Left ventricle myocardium superior (tissue), 1 donor: ENCODE data around the gene OSTC. TPM values are rescaled to one million over a fixed set of nuclear protein-coding genes. Genes with fewer than 3 reads are reported as not detected.

ENCODE experiments used
- ATAC-seq: fragments of 200-7000 bp; cut with Tn5 transposase; one replicate; pipeline ENCODE4 v1.9.1; 2020; ENCODE audit warnings: mild to moderate bottlenecking, moderate library complexity
- DNase-seq: peaks from one replicate; pipeline ENCODE4 v3.0.0-alpha.2; 2020
- intact Hi-C: fragments of 100-400 bp; cut with micrococcal nuclease; formaldehyde crosslinking; loops from one replicate; pipeline ENCODE4 v1.11.0; 2022
- total RNA-seq: library from RNA; stranded (reverse); fragmentation: NEBNext Ultra II Directional; extraction: Animal tissue kit (Norgen Biotek cat#: 25700); gene quantifications from one replicate; pipeline ENCODE4 v1.2.1, GENCODE V29; 2021
- donor health status: DM: no; HTN: yes; CAD: no; lungs with severe emphysema.

OSTC gene
- total RNA-seq, 1 donor from 2014 or later: 26.7 TPM

DNA sequence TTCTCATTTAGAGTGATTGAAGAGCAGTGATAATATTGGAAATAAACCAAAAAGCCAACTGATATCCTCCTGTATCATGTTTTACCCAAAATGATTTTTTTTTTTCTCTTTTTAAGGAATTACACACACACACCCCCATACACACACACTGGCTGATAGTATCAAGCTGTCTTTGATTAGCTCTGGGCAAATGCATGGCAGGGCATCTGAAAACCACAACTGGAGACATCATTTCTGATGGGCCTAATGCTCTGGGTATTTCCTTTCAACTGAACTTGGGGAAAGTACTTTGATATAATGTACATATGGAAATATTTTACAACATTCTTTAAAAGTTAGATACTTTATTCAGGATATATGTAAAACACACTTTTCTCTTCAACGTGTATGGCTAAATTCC, 14.2 kb upstream of the OSTC start:
- intact Hi-C loops: no loop called here
- DNase-seq (no peak), ATAC-seq (no peak)

DNA sequence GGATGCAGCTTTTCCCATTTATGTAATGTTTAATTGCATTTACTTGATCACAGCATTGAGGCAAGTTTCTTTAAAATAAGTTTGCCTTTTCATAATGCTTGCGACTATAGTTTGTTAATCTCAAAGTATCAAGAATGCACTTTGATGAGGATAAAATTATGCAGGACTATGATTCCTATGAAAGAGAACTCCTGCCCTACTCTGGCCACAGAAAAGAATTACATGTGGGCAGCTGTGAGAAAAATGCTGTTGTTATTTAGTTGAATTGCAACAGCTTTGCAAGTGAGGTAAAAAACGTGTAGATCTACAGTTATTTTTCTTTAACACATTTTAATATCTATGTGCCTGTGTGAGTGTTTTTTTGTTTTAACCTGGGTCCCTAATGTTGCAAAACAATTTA, 12.5 kb upstream of the OSTC start:
- intact Hi-C loops: no loop called here
- DNase-seq: no peak
- ATAC-seq: no peak

DNA sequence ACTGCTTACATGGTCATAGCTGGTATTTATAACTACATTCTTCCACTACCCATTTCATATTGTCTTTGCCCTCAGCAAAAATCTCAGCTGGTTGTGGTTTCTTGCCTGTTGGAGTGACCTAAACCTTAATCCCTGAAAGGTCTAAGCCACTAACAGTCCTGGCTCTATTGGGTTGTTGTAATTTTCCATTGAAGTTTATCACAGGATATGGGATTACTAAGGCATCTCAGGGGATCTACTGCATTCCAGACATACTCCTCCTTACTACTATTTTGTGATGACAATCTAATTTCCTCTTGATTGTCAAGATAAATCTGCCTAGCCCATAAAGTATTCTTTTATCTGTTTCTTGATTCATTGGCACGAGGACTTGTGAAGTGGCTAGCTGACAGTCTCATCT, 6.2 kb upstream of the OSTC start:
- intact Hi-C loops: no loop called here
- ATAC-seq: no peak

DNA sequence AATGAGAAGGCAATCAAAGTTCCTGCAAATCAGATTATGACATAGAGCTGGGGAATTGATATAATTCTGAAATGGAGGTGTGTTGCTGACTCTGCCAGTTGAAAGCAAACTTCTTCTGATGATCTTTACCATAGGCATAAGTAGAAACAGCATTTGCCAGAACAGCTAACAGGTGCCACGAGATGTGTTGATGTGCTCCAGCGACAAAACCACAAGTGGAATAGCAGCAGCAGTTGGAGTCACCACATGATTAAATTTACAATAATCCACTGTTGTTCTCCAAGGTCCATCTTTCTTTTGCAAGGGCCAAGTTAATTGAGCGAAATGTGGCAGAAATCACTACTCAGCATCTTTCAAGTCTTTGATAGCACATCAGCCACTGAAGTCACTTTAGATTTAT, 3.7 kb upstream of the OSTC start:
- no peak for DNase-seq
- ATAC-seq: no peak
- intact Hi-C loops: no loop called here

More for the DNA sequence above, 6.2 kb upstream of the OSTC start:
- DNase-seq: no peak

DNA sequence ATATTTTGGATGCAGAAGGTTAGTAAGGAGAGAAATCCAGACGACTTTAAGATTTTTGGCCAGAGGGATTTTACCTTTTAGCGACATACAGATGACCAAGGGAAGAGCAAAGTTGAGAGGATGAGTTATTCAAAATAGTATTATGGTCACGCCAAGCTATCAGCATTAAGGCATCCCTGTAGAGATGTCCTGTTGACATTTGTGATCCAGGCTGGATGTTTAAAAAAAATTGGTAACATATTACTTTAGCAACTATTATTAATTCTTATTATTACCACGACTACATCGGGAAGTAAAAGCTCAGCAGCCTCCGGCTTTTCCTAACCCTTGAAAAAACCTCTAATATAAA, 562 bp upstream of the OSTC start:
- DNase-seq: no peak
- intact Hi-C loops: no loop called here
- no peak for ATAC-seq

DNA sequence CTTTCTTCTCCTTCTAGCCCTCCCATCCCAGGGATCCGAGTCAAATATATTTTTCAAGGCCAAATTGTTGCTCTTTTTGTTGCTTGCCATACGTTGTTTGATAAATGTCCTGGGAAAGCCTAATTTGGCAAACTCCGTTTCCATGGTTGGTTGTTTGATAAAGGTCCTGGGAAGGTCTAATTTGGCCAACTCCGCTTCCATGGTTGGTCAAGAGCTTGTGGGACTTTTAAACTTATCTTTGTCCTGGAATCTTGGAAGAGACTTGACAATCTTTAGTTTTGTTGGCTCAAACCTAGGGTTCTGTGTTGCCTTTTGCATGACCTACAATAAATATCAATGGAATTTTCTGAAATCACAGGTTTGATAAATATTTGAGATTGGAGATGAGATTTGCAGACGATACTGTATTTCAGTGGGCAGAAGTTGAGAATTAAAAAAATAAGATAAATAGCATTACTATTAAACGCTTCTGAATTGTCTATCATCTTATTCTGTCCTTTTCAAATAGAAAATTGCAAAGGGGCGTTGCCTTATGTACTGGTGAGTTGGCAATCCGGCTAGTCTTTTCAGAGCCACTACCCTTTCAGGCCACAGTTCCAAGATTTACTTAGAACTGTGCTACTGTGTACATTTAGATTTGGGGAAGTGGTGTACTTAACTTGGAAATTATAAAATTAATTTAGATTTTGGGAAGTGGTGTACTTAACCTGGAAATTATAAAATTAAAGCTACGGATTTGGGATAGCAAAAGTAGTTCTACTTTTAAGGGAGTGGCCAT, 804 bp downstream of the OSTC start:
- intact Hi-C loops: no loop called here
- ATAC-seq: no peak
- no peak for DNase-seq

DNA sequence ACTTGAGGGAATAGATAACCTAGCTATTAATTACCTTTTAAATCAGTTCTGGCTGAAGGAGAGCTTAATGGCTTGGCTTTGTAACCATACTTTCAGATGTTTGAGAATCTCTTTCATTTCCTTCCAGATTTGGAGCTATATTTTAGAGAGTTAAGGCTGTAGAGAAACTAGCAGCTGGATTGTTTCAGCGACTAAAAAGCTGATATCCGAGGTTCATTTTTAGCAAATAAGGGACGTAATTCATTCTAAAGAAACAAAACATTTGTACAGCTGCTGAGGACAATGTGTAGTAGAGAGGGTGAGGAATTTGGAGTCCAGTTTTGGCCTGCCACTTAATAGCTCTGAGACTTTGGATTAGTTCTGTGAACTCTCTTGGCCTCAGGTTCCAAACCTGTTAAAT, 12.2 kb downstream of the OSTC start:
- intact Hi-C loops: no loop called here
- no peak for ATAC-seq
- DNase-seq: no peak

DNA sequence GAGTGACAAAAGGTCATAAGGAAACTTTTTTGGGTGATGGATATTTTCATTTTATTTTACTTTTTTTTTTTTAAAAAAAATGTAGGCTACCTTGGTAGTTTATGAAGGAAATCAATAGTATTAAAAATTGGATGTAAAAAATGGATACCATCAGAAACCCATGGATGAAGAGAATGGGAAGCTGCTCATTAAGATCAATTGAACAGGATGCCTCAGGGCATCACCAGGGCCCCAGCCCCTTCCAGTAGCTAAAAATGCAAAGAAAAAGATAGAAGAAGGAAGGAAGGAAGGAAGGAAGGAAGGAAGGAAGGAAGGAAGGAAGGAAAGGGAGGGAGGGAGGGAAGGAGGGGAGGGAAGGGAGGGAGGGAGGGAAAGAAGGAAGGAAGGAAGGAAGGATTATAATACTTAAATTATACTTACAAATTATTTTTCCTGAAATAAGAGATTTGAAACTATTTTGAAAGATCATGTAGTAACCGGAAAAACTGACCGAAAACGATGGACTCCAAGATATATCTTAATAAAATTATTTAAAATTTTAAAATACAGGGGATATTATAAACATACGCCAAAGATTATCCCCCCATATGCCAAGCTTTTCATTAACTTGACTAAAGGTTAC, 24.1 kb downstream of the OSTC start:
- no peak for ATAC-seq
- intact Hi-C loops: no loop called here
- DNase-seq: no peak

DNA sequence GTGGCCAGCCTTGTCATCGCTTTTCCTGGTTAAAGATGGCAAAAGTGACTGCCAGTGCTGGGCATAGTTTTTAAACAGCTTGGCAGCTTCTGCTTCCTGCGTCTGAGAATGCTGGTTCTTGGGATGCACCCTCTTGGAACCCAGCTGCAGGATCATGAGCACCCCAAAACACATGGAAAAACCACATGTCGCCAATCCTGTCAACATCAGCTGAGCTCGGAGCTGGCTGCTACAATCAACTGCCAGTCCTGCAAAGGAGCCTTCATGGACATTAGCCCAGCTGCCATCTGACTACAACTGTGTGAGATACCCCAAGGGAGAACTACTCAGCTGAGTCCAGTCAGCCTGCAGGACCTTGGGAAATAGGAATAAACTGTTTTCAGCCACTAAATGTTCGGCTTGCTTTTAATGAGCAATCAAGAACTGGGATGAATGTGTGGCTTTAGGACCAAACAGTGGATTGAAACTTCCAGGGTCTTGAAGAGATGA, 31.0 kb downstream of the OSTC start:
- ATAC-seq: no peak
- intact Hi-C loops: no loop called here

DNA sequence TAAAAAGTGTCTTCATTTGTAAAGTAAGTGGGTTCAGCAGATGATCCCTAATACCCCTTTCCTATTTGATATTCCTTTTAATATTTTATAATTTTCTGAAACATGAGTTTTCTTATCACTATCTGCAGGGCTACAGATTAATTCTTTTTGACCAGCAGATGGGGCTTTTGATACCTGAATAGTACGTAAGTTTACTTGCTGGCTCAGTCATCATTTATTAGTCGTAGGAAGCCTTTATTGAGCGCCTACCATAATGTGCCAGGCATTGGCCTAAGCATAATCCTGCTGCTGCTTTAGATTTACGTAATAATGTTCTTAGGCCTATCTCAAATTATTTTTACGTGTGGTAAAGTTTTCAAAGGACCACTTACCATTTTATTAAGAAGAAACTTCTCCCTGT, 33.1 kb downstream of the OSTC start:
- intact Hi-C loops: no loop called here
- no peak for ATAC-seq
- no peak for DNase-seq

More for the DNA sequence above, 31.0 kb downstream of the OSTC start:
- no peak for DNase-seq

DNA sequence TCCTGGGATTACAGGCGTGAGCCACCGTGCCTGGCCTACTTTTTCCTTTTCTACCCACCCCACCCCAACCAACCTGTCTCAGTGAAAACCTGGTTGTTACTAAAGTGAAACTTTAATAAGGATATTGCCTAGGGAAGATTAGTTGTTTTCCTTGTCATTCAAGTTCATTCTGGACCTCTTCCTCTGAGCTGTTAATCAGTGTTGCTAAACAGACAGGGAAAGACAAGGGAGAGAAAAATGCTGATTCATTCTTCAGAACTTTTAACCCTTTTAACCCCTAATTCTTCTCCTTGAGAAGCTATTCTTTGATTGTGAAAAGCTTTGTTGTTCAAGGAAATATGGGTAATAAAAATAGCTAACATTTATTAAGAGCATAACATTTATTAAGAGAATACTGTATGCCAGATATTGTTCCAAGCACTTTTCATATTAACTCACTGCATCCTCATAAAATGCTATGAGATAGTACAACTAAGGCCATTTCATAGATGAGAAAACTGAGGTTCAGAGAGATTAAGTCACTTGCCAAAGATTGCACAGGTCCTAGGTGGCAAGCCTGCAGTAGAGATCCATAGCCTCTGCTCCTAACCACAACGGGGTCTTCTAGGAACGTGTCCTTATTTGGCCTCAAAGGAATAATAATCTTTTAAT, 34.8 kb downstream of the OSTC start:
- ATAC-seq: no peak
- DNase-seq: no peak
- intact Hi-C loops: no loop called here

DNA sequence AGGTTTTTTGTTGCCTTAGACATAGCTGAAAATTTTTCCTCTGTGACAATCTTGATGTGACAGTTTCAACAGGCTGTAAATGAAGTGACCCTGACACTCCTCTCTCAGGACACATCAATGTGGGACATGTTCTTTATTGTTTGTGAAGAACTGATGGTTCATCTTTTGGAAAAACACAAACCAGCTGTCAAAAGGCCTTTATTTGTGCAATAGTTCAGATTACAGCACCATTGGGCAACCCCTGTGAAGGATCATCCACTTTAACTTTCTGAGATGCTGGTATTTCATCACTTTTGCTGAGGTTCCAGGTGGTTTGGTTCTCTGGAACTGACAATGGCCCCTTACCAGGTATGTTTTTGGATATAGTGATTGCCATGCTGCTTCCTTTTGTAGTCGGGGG, 40.3 kb downstream of the OSTC start:
- ATAC-seq: no peak
- intact Hi-C loops: no loop called here

DNA sequence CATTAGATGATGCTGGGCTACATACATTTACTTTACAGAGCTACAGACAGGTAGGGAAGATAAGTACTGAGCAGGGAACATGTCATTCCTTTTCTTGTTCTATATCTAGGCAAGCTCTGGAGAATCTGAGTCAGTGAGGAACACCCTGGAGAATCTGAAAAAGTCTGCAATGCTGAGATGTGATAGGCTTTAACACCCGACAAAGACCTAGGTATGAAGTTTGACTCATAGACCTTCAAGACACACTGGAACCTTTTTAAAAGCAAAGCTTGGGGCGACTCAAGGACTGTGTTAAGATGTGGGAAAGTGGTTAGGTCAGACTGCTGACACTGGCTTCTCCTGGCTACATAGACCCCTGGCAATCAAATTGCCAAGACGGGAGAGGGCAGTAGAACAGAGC, 42.8 kb downstream of the OSTC start:
- intact Hi-C loops: no loop called here
- DNase-seq (no peak), ATAC-seq (no peak)

More for the DNA sequence above, 40.3 kb downstream of the OSTC start:
- DNase-seq: no peak

DNA sequence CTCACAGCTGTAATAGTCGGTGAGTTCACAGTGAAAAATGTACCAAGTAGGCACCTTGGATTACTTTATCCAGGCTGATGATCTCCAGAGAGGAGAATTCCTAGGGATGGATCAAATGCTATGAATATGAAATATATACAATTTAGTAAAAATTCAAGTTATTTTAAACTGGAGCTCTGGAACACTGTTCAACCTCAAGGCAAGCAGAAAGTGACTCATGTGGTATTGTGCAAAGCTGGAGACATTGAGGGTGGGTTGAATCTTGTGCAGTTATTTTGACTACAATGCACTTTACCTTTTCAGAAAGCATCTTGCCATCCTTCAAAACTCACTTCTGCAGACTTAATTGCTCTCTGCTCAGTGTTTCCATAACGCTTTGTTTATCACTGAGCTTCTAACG, 43.4 kb downstream of the OSTC start:
- ATAC-seq (no peak), DNase-seq (no peak)
- intact Hi-C loops: no loop called here

DNA sequence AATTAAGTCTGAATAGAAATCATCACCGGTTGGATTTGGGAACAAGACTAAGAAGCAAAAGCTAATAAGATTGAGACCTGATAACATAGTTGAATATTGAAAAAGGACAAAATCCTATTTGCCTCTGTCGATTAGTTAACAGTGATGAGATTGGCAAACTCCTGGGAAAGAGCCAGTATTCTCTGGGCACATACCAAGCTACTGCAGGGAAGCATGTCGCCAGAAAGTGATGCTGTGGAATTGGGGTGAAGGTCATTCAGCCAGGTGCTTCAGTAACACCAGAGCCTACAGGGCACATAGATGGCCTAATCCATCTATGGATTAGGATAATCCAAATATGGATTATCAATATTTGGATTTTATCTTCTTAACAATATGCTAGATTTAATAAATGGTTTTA, 44.0 kb downstream of the OSTC start:
- intact Hi-C loops: no loop called here
- no peak for DNase-seq
- ATAC-seq: no peak

DNA sequence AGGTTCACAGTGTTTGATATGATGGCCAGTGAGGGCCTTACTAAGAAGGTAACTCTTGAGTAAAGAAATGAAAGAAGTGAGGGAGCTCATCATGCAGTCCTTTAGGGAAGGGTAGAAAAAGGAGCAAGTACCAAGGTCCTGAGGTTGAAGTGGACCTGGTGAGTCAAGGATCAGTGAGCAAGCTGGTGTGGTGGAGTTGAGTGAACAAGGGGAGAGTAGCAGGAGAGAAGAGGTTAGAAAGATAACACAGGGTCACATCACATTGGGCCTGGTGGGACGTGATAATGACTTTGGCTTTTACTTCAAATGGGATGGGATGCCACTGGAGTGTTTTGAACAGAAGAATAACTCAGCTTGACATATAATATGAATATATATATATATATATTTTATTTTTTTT, 44.7 kb downstream of the OSTC start:
- DNase-seq (no peak), ATAC-seq (no peak)
- intact Hi-C loops: no loop called here

DNA sequence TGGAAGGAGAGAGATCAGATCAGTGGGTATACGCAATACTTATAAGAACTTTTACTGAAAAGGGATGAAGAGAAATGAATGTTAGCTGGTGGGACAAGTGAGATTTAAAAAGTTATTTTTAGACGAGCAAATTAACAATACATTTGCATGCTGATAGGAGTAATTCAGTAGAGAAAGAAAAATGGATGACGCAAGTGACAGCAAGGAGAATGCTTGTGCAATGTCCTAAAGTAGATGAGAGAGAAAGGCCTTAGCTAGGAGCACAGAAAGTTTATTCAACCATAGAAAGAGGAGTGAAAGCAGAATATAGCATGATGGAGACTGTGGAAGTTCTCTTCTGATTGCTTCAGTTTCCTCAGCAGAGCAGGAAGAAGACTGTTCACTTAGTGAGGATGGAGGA, 45.8 kb downstream of the OSTC start:
- intact Hi-C loops: no loop called here
- no peak for DNase-seq
- no peak for ATAC-seq

DNA sequence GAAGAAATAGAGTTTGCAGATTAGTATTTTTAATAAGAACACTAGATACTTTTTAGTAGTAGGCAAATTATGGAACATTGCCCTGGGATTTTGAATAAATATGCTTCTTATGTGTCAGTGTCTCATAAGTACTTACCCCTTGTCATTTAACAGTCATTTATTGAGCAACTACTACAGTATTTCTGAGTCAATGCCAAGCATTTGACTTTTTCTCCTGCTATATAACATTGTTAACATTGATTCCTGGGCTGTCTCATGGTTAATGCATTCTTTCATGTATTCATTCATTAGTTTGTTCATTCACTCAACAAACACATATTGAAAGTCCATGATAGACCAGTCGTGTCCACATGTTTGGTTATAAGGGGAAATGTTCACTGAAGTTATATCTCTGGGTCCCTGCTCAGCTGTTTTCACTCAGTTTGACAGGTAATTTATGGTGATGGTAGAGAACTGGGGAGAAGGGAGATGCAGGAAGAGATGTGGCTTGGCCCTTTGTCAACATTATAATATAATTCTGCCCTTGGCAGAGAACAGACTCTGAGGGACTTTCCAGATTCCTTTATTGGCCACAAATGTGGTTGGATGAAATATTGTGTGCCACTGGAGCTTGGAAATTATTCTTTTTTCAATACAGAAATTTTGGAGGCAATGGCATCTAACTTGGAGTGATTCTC, 49.8 kb downstream of the OSTC start:
- DNase-seq: no peak
- intact Hi-C loops: no loop called here
- no peak for ATAC-seq

DNA sequence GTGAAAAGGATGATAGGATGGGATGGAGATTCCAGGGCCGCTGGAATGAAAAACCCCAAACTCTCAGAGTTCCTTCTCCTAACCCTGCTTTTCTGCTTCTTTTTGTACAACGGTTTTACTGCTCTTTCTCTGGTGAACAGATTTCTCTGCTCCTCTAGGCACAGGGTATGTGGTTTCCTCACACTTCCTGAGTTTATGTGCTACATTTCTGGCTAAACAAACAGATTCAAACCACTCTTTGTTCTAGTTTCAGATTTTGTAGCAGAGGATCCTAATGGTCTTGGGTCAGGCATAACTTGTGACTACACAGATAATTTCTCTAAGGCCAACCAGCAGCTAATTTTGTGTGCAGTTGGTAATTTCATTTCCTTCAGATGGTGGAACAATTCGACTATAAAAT, 52.6 kb downstream of the OSTC start:
- no peak for DNase-seq
- no peak for ATAC-seq
- intact Hi-C loops: no loop called here

DNA sequence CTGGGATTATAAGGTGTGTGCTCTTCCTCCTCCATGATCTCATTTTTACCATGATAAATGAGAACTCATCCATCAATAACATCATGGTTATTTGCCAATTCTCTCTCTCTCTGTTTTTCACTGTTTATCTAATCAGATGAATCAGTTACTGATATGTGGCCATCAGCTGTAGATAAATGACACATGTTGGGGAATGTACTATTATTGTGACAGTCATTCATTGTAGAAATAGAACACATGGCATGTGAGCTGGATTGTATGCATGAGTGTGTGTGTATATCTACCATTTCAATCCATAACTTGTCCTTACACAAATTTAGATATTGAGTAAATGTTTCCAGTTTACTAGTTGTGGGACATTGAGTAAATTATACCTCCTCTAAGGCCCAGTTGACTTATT, 53.0 kb downstream of the OSTC start:
- intact Hi-C loops: no loop called here
- DNase-seq: no peak

More for the DNA sequence above, 53.0 kb downstream of the OSTC start:
- no peak for ATAC-seq
